ENCODE data around the gene ZNF608.
A peak's percentile ranks its signal among the peaks of the same experiment; 100 is the strongest.

ZNF608 gene

GRCh38 chr5:124698770-124699169 is 47.7 kb downstream of the ZNF608 start:
- Histone ChIP-seq H3K27me3 (ENCODE audit: low read length) (no peaks in the 10 kb centered on the region), H3K27ac (ENCODE audit: low read depth, low read length) (peak overlapping the region; percentile 36; the same call in 1 of the 2 replicates), H3K9me2 (replicated peaks; ENCODE audit: insufficient read depth, low read length) (no peaks in the 10 kb centered on the region), H3K4me2 (ENCODE audit: low read depth, low read length, poor library complexity, severe bottlenecking) (no peak overlapping the region), H4K20me1 (ENCODE audit: low read depth, low read length) (no peaks in the 10 kb centered on the region), H2AFZ (ENCODE audit: low read depth, low read length, severe bottlenecking) (no peak overlapping the region), H3K79me2 (ENCODE audit: insufficient read depth, low read length) (peaks cover 97% of the 10 kb centered on the region), H3K36me3 (ENCODE audit: low read length) (peaks cover 16% of the 10 kb centered on the region), H3F3A (ENCODE audit: insufficient read depth) (peaks cover 24% of the 10 kb centered on the region; the same call in 1 of the 2 replicates), H3K9me3 (ENCODE audit: insufficient read depth, low read length) (no peaks in the 10 kb centered on the region), H3K9ac (ENCODE audit: low read length) (no peak overlapping the region), H3K4me3 (ENCODE audit: insufficient read depth, low read length, poor library complexity, severe bottlenecking) (no peak overlapping the region)
- no peak for TF ChIP-seq CTCF (IDR thresholded peaks at IDR 0.05; ENCODE audit: insufficient read depth, low read length, poor library complexity, severe bottlenecking)
- TF ChIP-seq EZH2phosphoT487 (conservative IDR thresholded peaks at IDR 0.05; ENCODE audit: low read length) = no peak

- no peaks in the 10 kb centered on the region for H3K27me3 ChIP-seq (ENCODE audit: low read length)
- H3K36me3 ChIP-seq (ENCODE audit: low read length) = peaks cover 16% of the 10 kb centered on the region
- no peak overlapping the region for H3K4me3 ChIP-seq (ENCODE audit: insufficient read depth, low read length, poor library complexity, severe bottlenecking)
- no peaks in the 10 kb centered on the region for H4K20me1 ChIP-seq (ENCODE audit: low read depth, low read length)
- no peak overlapping the region for H3K4me2 ChIP-seq (ENCODE audit: low read depth, low read length, poor library complexity, severe bottlenecking)
- no peak overlapping the region for H3K9ac ChIP-seq (ENCODE audit: low read length)
- H3K79me2 ChIP-seq (ENCODE audit: insufficient read depth, low read length) = peaks cover 97% of the 10 kb centered on the region
- peak overlapping the region; percentile 18; the same call in 1 of the 2 replicates for H3K27ac ChIP-seq (ENCODE audit: low read depth, low read length)
- no peaks in the 10 kb centered on the region for H3K9me3 ChIP-seq (ENCODE audit: insufficient read depth, low read length)
- H3F3A ChIP-seq (ENCODE audit: insufficient read depth) = peaks cover 17% of the 10 kb centered on the region; the same call in 1 of the 2 replicates
- H2AFZ ChIP-seq (ENCODE audit: low read depth, low read length, severe bottlenecking) = no peak overlapping the region
- no peaks in the 10 kb centered on the region for H3K9me2 ChIP-seq (replicated peaks; ENCODE audit: insufficient read depth, low read length)
- TF ChIP-seq CTCF (IDR thresholded peaks at IDR 0.05; ENCODE audit: insufficient read depth, low read length, poor library complexity, severe bottlenecking) = no peak
- TF ChIP-seq EZH2phosphoT487 (conservative IDR thresholded peaks at IDR 0.05; ENCODE audit: low read length) = no peak
Measured at GRCh38 chr5:124697933-124698591, 48.4 kb downstream of the ZNF608 start.

GRCh38 chr5:124697501-124697900 is 48.9 kb downstream of the ZNF608 start:
- peaks cover 16% of the 10 kb centered on the region for H3K36me3 ChIP-seq (ENCODE audit: low read length)
- no peaks in the 10 kb centered on the region for H3K9me3 ChIP-seq (ENCODE audit: insufficient read depth, low read length)
- no peaks in the 10 kb centered on the region for H4K20me1 ChIP-seq (ENCODE audit: low read depth, low read length)
- peaks cover 97% of the 10 kb centered on the region for H3K79me2 ChIP-seq (ENCODE audit: insufficient read depth, low read length)
- no peak overlapping the region; the same call in 1 of the 2 replicates for H3K27ac ChIP-seq (ENCODE audit: low read depth, low read length)
- H3K4me3 ChIP-seq (ENCODE audit: insufficient read depth, low read length, poor library complexity, severe bottlenecking) = no peak overlapping the region
- TF ChIP-seq EZH2phosphoT487 (conservative IDR thresholded peaks at IDR 0.05; ENCODE audit: low read length) (no peak), CTCF (IDR thresholded peaks at IDR 0.05; ENCODE audit: insufficient read depth, low read length, poor library complexity, severe bottlenecking) (no peak)
- no peak overlapping the region for H3K4me2 ChIP-seq (ENCODE audit: low read depth, low read length, poor library complexity, severe bottlenecking)
- no peak overlapping the region for H2AFZ ChIP-seq (ENCODE audit: low read depth, low read length, severe bottlenecking)
- peaks cover 12% of the 10 kb centered on the region; the same call in 1 of the 2 replicates for H3F3A ChIP-seq (ENCODE audit: insufficient read depth)
- H3K9me2 ChIP-seq (replicated peaks; ENCODE audit: insufficient read depth, low read length) = no peaks in the 10 kb centered on the region
- H3K9ac ChIP-seq (ENCODE audit: low read length) = no peak overlapping the region
- H3K27me3 ChIP-seq (ENCODE audit: low read length) = no peaks in the 10 kb centered on the region

Data from SU-DHL-6 (cell line).